GM19351 (cell line): Measurements from ENCODE around the gene BTG2.

Experiments
- ATAC-seq: cut with Tn5 transposase; IDR thresholded peaks from one replicate; pipeline ENCODE4 v1.9.1; 2021; ENCODE audit warnings: mild to moderate bottlenecking, moderate library complexity; ENCODE audit not compliant: unreplicated experiment

The BTG2 gene

GRCh38 chr1:203276408-203276807 is 28.9 kb upstream of the BTG2 start:
- no peak for ATAC-seq

GRCh38 chr1:203276916-203277545 is 28.3 kb upstream of the BTG2 start:
- ATAC-seq = no peak

GRCh38 chr1:203278082-203278884 is 27.0 kb upstream of the BTG2 start:
- no peak for ATAC-seq

- no peak for ATAC-seq
Observed at GRCh38 chr1:203278885-203279406, 26.4 kb upstream of the BTG2 start.

DNA sequence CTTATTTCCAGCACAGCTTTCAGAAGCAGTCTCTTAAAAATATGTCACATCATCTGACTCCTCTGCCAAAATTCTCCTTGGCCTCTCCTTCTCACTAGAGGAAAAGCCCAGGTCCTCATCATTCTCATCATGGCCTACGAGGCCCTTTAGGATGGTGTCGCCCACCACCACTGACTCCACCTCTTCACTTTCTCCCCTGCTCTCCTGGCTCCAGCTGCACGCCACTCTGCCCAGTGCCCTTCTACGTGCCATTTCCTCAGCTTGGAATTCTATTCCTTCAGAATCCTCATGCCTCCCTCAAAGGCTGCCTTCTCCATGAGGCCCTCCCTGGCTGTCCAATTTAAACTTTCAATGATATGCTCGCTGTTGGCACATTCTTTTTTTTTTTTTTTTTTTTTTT is 25.3 kb upstream of the BTG2 start:
- no peak for ATAC-seq

DNA sequence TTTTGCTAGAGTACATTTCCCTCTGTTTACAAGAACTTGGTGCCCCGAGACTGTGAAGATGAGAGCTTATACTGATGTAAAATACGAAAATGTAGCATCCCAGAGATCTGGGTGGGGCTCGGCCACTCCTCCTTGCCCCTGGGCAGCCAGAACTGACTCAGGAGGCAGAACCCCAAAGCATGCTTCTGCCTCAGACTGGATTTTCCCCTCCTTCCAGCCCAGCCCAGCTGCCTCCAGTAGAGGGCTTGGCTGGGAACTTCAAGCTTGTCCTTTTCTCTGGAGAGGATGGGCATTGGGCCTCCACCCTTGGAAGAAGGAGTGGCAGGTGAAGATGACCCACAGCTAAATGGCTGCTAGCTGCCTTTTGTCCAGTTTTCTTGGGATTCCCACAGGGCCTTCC is 24.3 kb upstream of the BTG2 start:
- no peak for ATAC-seq

DNA sequence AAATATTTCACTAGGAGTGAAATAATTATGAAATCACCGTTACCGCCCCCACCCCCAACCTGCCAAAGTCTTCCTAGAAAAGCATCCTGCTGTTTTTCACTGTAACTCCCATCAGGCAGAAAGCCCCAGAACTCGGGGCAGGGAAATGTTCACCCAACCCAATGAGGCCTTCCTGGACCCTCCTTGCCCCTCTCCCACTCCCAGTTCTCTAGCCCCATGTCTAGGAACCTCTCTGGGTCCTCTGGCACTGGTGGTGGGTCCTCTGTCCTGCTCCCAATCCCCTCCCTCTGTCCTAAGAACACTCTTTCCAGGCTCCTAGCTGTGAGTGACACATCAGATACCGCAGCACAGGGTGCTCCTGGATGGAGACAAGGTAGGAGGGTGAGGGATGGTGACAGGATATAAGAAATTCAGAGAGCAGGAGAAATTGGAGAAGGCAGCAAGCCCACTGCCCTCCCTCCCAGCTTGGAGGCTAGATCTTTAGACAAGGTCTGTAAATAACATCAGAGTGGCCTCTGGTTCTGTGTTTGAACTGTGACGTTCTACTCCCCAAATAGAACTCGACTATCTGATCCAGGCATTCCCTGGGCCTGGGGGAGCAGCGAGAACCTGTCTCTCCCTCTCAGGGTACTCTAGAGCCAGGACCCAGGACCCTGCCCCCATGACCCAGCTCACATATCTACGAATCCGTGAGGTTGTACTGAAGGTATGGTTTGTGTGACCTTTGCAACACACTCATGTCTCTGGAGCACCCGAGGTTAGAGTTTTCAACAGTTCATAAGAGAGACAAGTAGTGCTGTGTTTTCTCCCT is 23.3 kb upstream of the BTG2 start:
- no peak for ATAC-seq

DNA sequence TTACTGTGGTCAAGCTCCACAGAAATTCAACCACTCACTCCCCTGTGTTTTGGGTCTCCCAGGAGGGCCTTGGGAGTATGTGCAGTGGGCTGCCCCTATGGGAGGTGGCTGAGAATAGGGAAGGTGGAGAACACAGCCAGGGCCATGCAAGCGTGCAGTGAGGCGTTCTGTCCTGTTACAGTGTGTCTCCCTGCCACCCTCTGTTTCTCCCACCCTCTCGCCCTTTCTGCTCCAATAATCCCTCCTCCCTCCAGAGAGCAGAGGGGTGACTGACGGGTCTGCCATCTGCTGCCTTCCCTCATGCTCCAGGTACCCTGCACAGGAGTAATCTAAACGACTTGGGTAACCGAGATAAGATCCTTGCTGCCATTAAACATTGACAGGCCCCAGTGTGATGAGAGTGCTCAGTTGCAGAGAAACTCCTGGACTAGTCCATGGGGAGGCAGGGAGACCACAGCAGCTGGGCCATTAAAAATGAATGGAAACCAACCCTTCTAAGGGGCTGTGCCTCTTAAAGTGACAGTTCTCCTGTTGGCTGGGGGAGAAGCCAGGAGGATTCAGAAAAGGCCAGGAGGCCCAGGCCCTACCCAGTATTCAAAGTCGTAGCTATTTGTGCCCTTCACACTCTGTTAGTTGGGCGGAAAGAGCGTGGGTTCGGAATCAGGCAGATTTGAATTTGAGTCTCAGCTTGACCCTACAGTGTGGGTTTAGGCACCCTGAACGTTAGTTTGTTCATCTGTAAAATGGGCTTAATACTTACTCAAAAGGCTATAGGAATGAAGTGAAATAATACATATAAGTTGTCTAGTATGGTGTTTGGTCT is 22.4 kb upstream of the BTG2 start:
- no peak for ATAC-seq

- ATAC-seq = no peak
Observed at GRCh38 chr1:203283597-203283996, 21.7 kb upstream of the BTG2 start.

DNA sequence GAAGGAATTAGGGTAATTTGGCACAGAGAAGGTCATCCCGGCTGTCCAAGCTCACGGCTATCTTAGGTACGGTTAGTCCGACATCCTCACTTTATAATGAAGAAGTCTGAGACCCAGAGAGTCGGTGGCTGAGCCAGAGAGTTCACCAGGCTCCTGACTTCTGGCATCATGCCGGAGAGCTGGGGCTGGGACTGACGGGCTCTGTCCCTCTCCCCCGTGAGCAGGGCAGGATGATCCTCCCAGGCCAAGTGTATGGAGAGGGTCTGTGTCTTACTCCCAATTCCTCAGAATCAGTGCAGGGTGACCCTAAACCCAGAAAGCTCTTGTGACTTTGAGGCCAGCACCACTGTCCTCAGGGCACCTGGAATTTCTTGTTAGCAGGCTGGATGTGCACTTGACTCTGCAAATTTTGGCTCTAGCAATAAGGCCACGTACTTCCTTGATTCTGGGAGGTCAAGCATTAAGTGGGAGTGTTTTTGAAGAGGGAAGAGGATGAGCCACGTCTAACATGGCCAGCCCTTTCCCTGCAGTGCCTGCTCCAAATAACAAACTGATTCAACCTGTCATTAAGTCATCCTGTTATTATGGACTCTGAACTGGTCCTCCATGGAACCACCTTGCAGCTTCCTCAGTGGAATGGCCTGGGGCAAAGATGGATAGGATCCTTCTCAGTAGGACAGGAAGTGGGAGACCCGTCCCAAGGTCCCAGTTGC is 20.8 kb upstream of the BTG2 start:
- ATAC-seq = no peak

DNA sequence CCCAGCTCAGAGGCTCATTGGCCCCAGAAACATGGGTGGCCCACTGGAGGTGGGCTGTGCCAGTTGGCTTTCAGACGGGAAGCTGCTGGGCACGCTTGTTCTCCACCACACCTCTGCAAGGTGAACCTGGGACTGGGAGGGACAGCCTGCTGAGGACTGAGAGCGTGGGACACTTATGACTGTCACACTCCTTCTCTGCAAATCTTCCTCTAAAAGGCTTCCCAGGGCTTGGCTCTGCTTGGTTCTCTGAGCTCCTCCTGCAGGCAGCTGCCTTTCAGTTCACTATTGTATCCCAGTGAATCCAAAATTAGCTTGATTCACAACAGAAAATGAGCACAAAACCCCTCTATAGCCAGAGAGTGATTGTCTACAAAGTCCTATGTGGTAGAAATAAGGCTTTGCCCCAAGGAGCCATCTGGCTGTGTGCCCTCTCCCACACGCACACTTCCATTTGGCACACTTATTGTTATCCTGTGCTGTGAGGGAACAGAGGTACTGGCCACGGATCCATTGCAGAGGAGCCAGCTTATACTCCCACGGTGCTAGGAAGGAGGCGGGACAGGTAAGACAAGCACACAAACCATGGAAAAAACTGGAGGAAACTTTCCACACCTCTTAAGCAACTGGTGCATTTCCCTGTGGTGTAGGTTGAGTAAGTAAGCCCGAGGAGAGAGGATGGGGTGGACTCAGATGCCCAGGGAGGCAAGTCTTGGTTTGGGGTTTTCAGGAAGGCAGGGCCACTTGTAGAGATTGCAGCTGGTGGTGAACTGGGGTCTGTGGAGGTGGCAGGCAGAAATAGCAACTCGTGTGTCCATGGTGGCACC is 18.9 kb upstream of the BTG2 start:
- ATAC-seq = no peak

- peak; percentile 39 for ATAC-seq
Observed at GRCh38 chr1:203287109-203287893, 18.0 kb upstream of the BTG2 start.

DNA sequence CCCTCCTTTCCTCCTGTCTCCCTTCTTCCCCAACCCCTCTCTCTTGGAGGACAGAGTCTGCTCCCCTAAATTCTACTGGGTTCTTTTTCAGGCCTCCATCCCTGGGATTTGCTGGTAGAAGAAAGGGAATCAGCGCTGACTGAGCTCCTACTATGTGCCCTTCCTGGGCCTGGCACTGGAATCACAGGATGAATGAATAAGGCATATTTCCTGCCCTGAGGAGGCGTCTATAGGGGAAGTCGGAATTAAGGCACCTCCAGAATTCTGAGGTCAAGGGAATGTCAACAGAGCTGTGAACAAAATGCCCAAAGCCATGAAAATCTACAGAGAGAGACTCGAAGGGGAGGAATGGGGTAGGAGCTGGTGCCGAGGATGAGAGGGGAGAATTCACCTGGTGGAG is 17.4 kb upstream of the BTG2 start:
- no peak for ATAC-seq

GRCh38 chr1:203288400-203288799 is 16.9 kb upstream of the BTG2 start:
- ATAC-seq = no peak

DNA sequence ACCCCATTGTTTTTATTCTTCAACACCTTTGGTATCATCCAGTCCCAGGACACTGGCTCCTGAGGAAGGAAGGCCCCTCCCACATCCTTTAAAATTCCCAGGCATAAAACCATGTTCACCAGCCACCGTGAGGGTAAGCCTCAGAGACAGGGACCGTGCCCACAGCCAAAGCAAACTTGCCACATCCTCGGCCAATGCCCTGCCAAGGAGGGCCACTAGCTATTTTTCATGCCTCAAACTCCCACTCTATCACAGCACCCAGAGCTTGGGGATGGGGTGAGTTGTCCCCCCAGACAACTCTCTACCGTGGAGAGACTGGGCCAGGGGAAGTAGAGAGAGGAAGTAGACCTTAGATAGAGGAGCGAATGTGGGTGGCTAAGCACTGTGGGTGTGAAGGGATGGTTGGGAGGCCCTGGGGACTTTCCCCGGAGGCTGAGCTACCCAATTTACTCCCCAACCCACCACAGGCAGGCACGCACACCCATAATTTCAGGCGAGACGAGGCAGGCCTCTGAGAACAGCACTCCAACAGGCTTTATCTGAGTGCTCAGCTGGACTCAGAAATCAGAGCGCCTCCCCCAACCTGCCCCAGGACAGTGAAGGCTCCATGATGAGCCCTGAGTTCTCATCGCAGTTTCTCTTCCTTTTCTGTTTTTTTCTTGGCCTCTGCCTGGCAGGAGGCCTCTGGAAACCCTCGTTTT is 15.9 kb upstream of the BTG2 start:
- peak; percentile 59 for ATAC-seq

DNA sequence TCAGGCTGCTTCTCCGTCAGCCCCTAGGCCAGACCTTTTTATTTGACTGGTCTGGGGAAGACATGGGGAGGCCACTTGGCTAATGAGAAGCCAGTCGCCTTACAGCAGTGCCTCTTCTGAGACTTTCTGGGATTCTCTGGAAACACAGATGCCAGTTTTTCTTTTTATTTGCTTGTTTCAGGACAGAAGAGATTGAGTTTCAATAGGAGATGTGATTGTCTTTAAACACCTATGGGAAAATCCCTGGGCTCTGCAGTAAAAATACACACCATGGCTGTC is 15.4 kb upstream of the BTG2 start:
- no peak for ATAC-seq

DNA sequence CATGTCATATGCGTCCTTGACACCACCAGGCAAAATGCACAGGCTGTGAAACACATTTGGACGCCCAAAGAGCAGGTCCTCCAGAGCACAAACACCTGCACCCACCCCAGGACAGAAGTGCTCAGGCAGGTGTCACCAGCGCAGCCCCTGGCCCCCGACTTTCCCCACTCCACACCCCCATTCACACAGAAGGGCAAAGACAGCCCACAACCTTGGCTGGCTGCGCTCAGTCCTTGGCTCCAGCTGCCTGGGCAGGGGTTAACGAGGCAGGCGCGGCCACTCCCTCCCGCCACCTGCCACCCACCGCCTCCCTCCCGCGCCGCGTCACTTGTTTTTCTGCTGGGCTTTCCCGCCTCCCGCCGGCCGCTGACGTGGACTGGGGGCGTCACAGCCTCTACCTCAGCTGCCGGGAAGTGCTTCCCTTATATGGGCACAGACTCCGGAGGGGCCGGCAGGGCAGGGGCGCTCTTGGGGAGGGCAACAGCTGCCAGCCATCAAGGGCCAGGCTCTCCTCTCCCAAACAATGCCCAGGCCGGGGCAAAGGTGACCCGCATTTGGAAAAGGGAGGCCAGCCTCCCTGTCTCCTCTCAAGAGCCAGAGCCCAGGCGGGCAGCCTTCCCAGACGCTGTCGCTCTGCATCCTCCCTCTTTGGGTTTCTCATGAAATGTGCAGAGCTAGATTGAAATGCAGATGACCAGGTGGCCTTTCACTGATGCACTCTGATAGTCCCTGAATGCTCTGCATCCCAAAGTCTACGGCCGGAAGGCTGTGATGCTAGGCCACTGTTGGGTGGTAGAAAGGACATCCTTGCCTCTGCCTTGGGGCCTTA is 14.8 kb upstream of the BTG2 start:
- ATAC-seq = peak; percentile 38
